ENCODE measurements around the gene POU2F2.
A peak's percentile ranks its signal among the peaks of the same experiment; 100 is the strongest.
"Not testable (repeated sequence)": the region's sequence is repeated elsewhere in the genome, so short reads cannot be mapped to it uniquely, and the experiment has no call there.

The POU2F2 gene

DNA sequence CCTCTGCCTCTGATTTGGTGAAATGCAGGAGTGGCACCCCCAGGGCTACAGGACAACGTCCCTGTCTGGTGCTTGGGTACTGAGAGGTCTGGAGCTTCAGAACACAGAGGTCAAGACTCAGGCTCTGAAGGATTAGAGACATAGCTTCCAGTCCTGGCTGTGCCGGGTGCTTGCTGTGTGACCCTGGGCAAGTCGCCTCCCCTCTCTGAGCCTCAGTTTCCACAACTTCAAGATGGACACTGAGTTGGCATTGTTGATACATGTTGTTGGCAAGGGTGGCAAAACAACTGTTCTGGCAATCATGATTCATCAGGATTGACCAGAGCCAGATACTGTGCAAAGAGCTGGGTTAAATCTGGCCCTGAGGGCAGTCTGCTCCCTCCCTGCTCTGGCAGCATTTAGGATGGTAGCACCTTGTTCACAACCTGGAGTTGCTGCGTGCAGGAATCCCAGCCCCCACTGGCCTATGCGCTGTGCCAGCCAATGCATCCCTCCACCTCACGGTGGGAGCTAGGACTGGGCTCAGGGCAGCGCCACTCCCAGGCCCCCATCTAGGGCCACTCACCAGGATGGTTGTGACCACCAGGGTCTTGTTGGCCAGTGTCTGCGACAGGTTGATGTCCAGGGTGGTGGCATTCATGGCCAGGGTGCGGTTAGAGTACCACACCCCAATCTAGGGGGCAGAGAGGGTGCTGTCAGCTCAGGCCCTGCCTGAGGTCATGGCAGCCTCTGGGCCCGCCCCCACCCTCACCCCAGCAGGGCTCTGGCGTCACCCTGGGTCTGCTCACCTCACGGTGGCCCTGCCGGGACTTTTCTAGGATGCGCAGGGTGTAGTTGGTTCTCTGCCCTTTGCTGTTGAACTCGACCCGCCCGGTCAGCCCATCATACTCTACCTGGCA lies 79.0 kb downstream of the POU2F2 start:
- DNase-seq = no peak

DNA sequence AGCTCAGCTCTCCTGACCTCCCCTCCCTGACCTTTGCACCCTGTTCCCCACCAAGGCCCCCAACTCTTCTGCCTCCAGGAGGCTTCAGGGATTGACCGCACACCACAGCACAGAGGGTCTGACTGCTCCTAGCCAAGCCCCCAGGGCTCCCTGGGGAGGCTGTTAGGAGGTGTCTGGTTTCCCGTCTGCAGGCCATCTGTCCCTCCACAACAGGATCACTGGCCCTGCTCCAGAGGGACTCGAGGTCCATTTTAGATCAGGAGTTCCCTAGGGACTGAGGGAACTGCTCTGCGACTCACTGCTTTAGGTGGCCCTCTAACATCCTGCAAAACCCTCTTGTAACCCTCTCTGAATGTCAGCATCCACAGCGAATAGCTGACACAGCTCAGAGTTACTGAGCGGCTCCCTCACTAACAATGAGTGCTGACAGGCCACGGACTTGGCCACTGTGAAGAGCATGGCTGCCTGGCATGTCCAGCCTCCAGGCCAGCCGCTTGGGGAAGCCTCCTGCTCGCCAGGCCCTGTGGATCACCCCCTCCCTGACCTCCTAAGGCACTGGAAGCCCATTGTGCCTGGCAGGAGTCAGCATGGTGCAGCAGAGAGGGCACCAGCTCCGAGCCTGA lies 79.9 kb downstream of the POU2F2 start:
- peak; percentile 73 for DNase-seq

DNA sequence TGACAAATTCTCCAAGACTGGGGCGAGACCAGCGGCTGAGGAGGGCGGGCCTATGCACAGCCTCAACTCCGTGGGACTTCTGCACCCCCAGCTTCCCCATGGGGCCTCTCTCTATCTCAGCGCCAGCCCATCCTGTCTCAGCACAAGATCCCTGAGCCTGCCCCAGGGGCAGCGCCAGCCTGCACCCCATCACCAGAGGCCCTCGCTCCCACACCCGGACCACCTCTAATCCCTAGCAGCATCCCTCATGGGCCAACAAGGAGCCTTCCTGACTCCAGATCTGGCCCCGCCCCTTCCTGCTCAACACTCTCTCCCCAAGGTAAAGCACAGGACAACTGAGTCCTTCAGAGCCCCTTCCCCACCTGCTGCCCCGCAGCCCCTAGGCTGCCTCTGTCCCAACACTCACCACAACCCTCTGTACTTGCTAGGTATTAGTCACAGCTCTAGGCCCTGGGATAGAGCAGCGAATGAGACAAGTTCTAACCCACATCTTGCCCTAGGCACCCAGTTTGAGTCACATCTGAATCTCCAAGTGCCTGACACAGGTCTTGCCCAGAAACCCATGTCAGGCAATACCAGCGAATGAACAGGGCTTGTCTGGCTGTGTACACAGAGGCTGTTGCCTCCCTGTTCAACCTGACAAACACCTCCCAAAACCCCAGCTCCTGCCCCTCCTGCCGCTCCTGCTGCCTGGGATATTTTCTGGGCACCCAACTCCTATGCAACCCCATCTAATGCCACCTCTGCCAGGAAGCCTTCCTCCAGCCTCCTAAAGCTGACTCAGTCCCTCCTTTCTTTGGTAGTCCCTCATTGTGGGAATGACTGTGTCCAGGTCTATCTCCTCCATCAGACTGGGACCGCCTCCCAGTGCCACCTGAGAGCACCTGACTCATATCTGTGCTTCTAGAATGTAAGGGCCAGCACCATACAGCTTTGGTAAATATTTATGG lies 80.8 kb downstream of the POU2F2 start:
- peak; percentile 34 for DNase-seq

DNA sequence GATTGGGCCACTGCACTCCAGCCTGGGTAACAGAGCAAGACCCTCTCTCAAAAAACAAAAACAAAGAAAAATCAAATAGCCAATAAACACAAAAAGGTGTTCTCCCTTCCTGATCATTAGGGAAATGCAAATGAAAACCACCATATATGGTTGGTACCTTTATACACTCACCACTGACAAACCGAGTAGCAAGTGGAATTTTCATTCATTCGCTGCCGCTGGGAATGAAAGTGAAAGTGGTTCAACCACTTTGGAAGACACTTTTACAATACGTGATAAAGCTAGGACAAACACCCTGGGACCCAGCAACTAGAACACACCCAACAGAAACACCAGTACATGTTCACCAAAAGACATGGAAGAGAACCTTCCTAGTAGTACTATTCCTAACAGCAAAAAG lies 83.3 kb downstream of the POU2F2 start:
- DNase-seq = no peak

DNA sequence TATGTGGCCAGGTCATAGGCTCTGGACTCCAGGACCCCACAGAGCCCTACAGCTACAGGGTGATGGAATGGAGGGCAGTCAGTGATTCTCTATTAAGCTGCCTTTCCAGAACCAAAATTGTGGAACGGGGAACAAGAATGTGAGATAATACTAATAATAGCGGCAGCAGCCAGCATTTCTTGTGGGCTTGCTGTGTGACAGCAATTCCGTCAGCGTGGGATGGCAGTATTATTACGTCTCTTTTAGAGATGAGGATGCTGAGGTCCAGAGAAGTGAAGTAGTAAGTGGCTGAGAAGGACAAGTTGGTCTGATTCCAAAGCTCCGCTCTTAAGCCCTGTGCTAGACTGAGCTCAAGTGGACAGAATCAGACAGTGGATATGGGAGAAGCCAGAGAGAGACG lies 86.7 kb downstream of the POU2F2 start:
- no peak for DNase-seq

DNA sequence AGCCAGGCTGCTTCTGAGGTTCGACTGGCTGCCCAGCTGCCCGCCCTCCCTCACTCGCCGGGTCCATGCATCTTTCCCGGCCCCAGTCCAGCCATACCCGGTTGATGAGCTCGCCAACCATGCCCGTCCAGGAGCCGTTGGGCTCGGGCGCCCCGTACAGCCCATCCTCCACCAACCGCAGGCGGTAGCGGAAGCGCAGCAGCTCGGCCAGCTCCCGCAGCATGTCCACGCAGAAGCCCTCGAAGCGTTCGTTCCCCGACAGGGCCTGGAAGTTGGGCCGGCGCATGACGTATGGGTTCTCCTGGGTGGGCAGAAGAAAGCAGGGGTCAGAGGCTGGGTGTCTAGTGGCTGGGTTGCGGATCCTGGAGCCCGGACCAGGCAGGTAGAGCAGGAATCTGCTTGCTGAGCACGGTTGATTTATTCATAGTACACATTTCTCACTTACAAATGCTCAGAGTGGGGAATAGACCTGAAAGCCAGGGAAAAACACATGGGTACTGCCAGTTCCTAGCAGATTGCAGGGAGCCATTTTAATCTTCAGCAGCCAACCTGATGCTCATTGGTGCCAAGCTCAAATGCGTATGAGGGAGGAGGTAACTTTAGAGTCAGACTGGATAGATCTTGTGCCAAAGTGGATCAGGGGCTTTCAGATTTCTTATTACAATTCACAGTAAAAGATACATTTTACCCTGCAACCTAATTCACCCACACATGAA lies 89.6 kb downstream of the POU2F2 start:
- DNase-seq = no peak

DNA sequence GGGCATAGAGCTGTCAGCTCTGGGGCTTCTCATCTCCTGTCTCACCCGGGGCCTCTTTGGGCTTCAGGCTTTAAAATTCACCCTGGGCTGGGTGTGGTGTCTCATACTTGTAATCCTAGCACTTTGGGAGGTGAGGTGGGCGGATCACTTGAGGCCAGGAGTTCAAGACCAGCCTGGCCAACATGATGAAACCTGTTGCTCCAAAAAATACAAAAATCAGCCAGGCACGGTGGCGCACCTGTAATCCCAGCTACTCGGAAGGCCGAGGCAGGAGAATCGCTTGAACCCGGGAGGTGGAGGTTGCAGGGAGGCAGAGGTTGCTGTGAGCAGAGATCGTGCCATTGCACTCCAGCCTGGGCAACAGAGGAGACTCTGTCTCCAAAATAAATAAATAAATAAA lies 91.8 kb downstream of the POU2F2 start:
- not testable (repeated sequence) for DNase-seq

DNA sequence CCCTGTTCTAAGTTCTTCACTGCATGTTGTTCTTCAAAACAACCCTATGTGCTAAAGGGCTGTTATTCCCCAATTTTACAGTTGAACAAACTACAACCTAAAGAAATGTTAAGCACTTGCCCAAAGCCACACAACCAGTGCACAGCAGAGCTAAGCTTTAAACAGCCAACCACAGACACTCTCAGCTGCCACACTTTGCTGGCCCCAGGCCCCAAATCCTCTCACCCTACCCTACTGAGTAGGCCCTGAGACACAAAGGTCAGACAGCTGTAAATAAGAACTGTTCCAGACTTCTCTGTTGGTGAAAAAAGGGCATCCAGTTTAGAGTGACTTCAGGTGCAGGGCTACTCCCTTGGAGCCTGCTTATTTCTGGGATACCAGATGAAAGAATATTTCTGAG lies 92.2 kb downstream of the POU2F2 start:
- no peak for DNase-seq

DNA sequence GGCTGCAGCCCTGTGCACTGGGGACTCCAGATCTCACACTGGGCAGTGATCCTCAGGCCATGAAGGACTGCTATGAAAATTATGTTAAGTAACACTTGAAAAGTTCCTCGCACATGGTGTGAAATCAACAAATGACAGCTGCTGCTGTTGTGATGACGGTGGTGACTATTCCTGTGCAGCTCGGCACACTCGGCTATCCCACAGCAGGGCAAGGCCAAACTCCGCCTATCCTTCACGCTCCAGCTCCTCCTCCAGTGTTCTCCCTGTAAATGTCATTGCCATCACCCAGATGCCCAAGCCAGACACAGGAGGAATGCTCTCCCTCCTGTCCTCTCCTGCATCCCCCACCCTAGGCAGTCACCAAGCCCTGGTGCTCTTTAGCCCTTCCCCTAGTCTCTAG lies 93.6 kb downstream of the POU2F2 start:
- DNase-seq = peak; percentile 44

DNA sequence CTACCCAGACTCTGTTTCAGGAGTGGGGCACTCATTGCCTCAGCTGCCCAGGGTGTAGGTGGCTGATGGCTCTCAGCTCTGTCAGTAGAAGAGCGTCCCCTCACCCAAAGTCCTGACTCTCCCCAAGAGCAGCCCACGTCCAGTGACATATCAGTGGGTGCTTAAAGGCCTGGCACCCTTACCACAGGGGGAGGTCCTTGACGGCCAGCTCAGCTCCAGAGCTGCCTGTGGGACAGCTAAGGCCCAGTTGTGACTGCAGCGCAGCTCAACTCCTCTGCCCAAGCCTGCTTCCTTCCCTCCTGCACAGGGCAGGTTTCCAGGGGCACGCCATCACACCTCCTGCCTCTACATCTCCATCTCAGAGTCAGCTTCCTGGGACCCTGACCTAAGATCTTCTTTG lies 94.6 kb downstream of the POU2F2 start:
- no peak for DNase-seq
